DMS 273 (cell line): ENCODE results near the gene NEUROD2.
A peak's percentile ranks its signal among the peaks of the same experiment; 100 is the strongest.

Experiments
- DNase-seq: peaks from one replicate; lab custom pipeline; 2025; ENCODE audit not compliant: unreplicated experiment; lab: John Stamatoyannopoulos, UW

Gene NEUROD2

DNA sequence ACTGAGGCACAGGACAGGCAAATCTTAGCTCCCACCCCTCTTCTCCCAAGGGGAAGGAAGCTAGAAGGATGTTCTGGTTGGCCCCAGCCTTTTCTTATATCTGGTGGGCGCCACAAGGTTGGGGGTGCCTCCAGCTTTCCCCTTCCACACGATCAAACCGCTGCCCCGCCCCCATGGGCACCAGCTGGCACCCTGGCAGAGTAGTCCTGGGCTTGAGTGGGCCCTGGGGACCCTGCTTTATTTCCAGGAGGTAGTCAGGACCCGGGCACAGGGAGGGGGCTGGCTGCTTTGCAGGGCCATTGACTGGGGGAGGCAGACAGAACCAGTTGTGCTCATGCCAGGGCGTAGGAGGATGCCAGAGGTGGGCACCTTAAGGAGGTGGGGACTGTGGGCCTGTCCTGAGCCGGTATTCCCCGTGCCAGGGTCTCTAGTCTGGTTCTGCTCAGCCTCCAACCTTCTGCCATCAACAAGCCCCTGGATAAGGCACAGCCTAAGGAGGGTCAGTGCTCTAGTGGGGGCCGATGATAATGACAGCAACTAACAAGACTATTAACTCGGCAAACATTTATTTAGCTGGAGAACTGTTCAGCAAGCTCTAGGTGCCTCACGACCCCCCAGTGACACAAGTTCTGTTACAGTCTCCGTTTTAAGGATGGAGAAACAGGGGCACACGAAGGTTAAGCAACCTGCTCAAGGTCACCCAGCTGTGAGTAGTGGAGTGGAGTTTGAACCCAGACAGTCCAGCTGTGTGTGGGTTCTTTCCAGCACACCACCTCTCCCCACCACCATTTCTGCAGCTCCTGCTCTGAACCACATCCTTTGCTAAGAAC is 11.5 kb upstream of the NEUROD2 start:
- DNase-seq = peak; percentile 57

DNA sequence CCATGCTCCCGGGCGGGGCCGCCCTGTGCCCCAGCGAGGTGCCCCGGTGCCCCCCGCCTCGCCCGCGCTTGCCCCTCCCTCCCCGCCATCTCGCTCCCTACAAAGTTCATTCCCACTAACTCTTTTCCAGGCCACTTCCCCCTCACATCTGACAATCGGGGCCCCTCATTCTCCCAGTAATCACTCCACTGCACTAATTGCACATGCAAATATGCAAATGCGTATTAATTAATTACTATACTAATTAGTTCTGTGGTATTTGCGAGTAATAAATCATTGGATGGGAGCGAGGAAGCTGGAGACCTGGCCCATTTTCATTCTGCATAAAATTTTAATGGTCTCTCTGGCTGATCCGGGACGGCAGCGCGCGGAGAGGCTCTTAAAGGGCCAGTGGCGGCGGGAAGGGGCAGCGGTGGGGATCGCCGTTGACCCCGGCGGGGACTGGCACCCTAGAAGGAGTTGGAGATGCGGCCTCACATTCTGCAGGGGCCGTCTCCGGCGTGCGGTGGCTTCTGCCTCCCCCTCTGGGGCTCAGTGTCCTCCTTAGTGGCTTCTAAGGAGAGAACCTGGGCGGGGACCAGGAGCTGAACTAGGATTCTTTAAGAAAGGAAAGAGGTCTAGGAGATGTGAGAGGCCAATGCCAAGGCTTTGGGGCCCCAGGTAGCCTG is 10.7 kb upstream of the NEUROD2 start:
- peak; percentile 73 for DNase-seq

DNA sequence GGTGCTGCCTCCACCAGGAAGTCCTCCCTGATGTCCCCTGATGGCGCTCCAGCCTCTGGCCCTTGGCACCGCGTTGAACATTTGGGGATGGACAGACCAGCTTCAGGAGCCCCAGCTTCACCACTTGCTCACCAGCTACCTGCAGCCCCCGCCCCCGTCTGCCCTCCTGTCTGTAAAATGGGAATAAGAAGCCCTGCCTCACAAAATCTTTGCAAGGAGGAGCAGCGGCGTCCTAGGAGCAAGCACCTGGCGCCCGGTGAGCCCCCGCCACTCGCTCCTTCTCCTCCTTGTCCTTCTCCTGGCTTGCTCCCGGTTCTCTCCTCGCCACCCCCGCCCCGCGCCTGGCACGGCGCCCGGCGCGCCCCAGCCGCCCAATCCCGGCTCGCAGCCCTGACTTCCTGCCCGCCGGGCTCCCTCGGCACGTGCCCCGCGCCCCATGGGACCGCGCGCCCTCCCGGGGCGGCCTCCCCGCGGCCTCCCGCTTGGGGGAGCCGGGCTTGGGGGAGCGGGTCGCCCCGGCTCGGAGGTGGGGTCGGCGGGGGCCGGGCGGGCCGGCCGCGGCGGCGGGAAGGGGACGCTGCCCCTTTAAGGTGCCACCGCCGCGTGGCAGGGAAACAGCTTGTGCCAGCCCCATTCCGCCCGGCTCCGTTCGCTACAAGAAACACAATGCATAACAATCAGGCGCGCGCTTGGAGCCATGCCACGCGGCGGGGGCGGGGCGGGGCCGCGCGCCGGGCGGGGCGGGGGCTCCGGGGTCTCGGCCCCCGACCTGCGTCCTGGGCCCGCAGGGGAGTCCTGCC is 9.9 kb upstream of the NEUROD2 start:
- DNase-seq = peak; percentile 91

DNA sequence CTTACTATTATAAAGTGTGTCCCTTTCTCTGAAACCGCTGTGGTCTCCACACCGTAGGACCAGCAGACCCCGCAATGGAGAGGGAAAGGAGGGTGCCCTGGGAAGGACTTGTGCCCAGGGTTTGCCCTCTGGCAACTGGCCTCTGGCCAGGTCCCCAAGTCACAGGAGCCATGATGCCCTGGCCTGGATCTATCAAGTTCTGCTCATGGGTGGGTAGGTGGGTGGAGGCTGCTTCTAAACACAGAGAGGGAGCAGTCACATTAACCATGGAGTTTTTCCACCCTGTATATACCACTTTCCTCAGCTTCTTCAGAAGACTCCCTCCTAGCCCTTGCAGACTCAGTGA is 9.4 kb upstream of the NEUROD2 start:
- DNase-seq = no peak

DNA sequence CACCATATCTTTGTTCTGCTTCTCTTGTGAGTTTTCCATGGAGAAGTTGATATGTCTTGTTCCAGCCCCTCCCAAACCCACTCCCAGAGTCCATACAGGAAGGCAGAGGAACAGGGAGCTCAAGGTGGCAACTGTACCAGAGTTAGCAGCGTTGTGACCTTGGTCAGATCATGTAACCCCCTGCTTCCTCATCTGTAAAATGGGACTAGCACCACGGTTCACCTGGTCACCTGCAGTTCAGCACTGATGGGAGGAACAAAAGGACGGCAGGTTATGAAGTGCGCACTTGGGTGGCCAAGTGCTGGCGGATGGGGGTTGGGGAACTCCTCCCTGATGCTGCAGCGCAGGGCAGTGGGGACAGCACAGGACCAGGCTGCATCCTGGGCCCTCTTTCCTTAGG is 7.7 kb upstream of the NEUROD2 start:
- no peak for DNase-seq

DNA sequence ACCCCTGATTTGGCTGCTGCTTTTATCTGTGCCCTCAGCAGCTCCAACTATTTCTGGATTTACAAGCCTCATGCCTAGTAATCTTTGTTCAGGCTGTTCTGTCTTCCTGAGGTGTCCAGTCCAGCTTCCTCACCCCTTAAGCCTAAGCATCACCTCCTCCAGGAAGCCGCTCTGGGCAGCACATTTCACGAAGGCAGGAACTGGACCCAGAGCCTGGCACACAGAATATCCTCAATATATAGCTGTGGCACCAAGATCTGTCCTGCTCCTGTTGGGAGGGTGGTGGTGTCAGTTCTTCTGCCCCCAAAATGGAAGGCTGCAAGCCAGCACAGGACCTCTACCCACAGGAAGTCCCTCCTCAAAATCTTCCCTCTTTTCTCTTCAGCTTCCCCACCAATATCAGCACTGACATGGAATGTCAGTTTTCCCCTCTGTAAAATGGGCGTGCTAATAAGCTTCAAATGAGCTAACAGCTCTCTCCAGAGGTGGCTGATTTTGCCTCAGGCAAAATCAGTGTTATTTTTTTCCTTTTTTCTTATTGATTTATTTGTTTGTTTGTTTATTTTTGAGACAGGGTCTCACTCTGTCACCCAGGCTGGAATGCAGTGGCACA is 6.9 kb upstream of the NEUROD2 start:
- DNase-seq = no peak

DNA sequence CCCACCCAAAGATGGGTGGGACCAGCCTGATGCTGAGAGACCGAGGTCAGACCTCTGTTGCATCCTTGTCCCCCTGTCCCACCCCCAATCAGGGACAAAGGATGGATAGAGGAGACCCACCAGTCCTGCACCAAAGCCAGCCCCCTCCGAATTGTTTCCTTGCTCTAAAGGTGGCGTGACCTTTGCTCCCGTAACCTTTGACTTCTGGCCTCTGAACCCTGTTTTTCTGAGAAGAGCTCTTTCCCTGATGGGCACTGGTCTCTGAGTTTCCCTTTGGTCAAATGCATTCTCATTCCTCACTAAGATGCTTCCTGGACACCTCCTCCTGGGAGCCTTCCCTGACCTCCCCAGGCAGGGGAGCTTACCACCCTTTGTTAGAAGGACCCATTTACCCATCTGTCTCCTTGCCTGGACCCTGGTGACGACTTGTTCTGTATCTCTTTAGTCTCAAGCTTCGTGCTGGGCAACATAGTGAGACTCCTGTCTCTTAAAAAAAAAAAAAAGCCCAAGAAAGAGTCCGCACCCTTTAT is 5.3 kb upstream of the NEUROD2 start:
- no peak for DNase-seq

DNA sequence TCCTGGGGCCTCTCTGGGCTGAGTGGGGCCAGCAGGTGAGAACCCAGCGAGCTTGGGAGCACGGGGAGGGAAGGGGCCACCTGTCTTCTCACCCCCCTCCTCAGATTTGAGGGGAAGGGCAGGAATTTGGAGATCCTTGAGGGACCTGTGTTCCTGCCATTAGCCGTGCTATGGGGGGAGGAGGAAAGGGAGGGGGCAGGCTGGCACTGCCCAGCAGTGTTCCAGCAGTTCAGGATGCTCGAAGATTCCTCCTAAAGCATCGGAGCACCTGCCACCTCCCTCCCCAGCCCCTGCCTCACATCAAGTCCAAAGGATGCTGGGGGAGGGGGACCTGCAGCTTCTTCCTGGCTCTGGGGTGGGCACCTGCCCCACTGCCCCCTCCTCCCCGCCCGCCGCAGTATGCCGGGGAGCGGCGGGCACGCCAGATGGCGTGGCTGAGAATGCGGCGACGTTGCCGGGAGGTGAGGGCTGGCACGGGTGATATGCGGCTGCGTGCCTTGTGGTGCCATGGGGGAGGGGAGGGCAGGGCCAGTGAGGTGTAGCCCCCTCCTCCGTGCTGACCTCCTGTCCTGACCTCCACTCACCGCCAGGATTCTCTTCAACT is 4.7 kb upstream of the NEUROD2 start:
- peak; percentile 84 for DNase-seq

DNA sequence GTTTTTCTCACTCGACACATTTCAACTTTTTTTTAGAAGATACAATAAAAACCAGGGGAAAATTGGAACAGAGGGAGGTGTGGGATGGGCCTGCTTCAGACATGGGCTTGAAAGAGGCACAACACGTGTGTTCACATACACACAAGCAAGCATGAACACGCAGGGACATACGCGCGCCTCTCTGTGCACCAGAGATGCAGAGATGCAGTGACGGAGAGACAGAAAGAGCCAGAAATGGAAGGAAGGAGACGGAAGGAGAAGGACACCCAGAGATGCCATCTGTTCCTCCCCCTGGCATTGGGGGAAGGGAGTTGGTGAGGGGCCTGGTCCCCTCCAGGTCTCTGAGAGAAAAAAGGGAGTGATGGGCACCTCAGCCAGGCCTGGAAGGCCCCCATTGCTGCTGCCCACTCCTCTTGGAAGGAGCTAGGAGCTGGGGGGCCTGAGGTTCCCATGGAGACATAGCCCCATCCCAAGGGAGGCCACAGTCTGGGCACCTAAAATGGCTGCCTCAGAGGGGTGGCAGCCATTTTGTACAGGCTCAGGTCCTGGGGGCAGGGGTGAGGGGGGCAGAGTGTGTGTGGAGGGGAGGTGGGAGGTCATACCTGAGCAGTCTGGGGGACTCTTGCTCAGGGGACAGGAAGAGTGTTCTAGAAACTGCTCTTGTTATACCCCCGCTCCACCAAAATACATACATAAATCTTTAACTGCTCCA is 3.8 kb upstream of the NEUROD2 start:
- peak; percentile 57 for DNase-seq

DNA sequence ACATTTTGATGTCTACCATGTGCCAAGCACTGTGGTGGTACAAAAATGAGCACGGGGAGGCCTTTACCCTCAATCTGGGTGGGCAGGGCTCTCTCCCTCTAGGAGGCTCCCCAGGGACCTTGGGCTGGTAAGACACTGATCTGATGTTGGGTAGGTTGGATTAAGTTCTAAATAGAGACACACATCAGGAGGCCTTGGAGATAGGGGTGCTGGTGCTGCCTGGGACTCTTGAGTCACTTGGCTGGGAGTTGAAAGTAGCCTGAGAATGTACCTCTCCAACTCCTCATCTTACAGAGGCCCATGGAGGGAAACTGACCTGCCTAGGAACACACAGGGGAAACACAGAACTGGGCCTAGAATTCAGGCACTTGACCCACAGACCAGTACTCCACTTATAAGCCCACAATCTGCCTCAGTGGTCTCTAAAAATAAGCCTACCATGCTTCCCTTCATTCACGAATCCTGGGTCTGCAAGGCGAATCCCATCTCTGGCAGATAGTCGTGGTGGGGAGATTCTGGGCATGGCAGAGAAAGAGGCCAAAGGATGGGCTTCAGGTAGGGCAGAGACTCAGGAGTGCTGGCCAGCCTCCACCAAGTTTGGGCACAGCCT is 1.8 kb upstream of the NEUROD2 start:
- DNase-seq = no peak

DNA sequence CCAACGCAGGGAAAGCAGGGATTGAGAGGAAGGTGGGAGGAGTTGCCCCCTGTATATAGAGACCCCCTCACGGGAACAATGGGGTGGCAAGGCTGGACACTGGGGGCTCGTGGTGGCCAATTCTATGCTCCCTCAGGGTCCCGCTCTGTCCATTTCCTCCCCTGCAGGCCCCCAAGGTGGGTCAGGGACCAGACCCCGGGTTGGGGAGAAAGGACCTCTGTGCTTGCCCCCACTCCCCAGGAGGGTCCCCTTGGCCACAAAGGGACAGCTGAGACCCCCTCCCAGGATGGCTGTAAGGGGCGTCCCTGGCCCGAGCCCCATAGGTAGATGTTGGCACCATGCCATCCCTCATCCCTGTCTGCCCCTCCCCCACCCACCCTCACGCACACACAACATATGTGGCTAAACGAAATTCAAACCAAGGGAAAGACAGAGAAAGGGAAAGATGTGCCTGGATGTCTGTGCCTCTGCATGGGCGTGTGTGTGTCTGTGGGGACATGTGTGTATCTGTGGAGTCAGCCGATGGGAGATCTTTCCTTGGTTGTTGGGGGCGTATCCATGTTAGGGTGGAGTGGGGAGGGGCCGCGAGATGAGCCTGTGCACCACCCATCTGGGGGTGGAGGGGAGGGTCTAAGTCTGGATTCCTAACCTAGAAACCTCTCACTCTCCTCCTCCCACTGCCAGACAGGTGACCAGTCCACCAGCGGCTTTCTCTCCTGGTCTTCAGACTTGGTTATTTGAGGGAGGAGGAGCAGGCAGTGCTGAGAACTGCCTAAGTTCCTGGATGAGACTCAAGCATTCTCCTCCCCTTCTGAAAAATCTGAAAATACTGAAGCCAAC is 642 bp upstream of the NEUROD2 start:
- DNase-seq = peak; percentile 87

DNA sequence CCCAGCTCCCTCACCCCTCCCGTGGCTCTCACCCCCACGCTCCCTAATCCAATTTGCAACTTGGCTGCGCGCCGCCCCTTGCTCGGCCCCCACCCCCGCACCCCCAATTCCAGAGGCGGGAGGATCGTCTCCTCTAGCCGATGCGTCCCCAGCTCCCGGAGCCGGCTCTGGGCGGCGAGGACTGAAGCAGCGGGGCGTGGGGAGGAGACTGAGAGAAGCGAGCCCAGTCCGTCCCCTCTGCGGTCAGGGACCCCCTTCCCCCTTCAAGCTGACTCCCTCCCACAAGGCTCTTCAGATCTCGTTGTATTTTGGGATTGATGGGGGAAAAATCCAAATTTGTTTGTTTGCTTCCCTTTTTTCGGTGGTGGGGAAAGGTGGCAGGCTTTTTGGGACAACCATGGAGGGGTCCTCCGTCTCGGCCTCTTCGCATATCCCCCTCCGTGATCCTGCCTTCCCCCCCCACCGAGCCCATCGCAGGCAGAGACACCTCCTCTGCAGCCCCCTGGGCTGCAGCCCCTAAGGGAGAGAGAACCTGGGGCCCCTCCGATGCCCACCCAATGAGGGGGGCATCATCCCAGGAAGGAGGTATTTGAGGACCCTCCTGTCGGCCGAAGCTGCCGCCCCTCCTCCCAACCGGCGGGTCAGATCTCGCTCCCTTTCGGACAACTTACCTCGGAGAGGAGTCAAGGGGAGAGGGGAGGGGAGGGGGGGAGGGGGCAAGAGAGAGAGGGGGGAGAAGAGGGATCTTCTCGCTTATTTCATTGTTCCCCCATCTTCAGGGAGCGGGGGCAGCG is 466 bp downstream of the NEUROD2 start:
- DNase-seq = peak; percentile 75

DNA sequence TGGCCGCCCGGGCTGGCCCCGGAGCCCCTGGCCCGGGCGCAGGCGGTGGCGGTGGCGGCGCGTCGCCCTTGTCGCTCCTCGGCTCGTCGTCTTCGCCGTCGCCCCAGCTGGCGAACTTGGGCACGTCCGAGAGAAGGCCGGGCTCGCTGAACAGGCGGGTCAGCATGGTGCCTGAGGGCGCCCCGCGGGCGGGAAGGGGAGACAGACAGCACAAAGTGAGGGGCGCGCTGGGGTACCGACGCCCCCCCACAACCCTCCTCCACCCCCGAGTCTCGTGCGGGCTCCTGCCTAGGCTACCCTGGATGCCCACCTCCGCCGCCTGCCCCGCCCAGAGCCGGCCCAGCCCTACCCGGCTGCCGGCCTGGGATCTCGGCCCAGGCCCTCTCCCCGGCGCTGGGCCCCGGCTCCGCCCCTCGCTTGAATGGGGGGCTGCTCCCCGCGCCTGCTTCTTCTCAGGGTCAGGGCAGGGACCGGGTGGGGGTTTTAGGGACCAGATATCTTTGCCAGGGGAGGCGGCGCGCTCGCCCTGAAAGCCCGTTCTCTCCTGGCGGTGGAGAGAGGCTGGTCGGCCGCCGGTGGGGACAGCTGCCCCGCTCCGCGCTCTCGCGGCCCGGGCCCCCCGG is 1.2 kb downstream of the NEUROD2 start:
- peak; percentile 74 for DNase-seq

DNA sequence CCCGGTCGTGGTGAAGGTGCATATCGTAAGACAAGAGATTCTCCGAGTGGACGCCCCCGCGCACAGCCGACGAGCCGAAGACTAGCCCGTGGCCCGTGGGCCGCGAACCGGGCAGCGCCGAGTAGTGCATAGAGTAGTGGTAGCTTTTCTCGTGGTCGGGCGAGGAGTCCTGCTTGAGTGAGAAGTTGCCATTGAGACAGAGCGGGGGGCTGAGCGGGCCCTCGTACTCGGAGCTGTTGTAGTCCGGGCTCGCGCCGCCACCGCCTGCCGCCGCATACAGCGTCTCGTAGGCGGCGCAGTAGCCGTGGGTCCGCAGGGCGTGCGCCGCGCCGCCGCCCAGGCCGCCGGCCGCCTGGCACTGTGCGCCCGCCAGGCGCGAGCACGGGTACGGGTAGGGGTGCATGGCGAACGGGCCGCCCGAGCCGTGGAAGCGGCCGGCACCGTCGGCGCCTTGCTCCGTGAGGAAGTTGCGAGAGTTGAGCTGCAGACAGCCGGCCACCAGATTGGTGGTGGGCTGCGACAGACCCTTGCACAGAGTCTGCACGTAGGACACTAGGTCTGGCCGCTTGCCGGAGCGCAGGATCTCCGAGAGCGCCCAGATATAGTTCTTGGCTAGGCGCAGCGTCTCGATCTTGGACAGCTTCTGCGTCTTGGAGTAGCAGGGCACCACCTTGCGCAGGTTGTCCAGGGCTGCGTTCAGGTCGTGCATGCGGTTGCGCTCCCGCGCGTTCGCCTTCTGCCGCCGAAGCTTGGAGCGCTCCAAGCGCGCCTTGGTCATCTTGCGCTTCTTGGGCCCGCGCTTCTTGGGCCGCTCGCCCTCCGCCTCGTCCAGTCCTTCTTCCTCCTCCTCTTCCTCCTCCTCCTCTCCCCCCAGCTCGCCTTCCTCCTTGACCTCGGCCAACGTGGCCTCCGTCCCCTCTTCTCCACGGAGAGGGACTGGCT is 2.0 kb downstream of the NEUROD2 start:
- no peak for DNase-seq

DNA sequence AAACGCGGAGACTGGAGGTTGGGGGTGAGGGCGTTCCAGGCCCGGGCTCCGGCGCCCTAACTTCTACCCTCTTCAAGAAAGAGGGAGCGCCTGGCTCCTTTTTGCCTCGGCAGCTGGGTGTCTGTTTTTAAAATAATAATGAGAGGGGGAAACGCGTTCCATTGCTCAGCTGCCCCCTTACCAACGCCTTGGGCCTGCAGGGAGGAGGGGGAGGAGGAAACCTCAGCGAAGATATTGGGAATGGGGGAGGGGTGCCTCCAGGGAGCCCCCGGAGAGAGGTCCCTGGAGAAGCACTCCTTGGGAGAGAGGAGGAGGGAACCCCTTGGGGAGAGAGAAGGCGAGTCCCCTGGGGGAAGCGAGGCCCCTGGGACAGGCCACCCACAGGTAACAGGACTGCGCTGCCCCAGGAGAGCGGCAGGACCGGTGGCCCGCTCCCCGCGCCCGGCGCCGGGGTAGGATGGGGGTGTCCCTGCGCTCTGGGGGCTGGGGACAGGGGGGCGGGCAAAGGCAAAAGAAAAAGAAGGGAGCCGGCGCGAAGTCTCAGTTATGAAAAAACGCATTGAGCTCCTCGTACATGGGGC is 2.7 kb downstream of the NEUROD2 start:
- DNase-seq = no peak
